Neural cell (in vitro differentiated cells): Measurements from ENCODE around the gene IQCM. TPM values are rescaled to one million over a fixed set of nuclear protein-coding genes. Genes with fewer than 3 reads are reported as not detected.

Experiments
- H2AFZ ChIP-seq: fragments of 200-600, 300-800 bp; sonication (generic), shearing (Covaris generic); 2 replicates; pipeline ENCODE4 v1.6.0; 2014; ENCODE audit warnings: low read depth, mild to moderate bottlenecking, antibody characterized with exemption, low read length, moderate library complexity
- H3F3A ChIP-seq: fragments of 200-600 bp; shearing (Covaris generic); 2 replicates; pipeline ENCODE4 v1.6.1; 2016; ENCODE audit warnings: mild to moderate bottlenecking, moderate library complexity, mixed read lengths, antibody characterized with exemption, low read length; ENCODE audit not compliant: insufficient read depth, poor library complexity, severe bottlenecking
- H3K27ac ChIP-seq: fragments of 200-600, 300-800 bp; sonication (generic), shearing (Covaris generic); 2 replicates; pipeline ENCODE4 v1.5.1; 2014; ENCODE audit warnings: mild to moderate bottlenecking, low read length, moderate library complexity
- H3K27me3 ChIP-seq: fragments of 300-800, 200-600 bp; sonication (generic), shearing (Covaris generic); 2 replicates; pipeline ENCODE4 v1.6.0; 2014; ENCODE audit warnings: mild to moderate bottlenecking, low read depth, low read length, moderate library complexity; ENCODE audit not compliant: insufficient read depth
- H3K36me3 ChIP-seq: fragments of 300-800, 200-600 bp; sonication (generic), shearing (Covaris generic); 2 replicates; pipeline ENCODE4 v1.5.1; 2014; ENCODE audit warnings: mild to moderate bottlenecking, antibody characterized with exemption, low read length, moderate library complexity; ENCODE audit not compliant: insufficient read depth
- H3K4me2 ChIP-seq: fragments of 300-800, 200-600 bp; sonication (generic), shearing (Covaris generic); 2 replicates; pipeline ENCODE4 v1.6.0; 2014; ENCODE audit warnings: mild to moderate bottlenecking, low read length
- H3K4me3 ChIP-seq: fragments of 300-800, 200-600 bp; sonication (generic), shearing (Covaris generic); 2 replicates; pipeline ENCODE4 v1.5.1; 2014; ENCODE audit warnings: mild to moderate bottlenecking, low read length, moderate library complexity
- H3K79me2 ChIP-seq: fragments of 200-600 bp; shearing (Covaris generic); replicated peaks from 2 replicates; pipeline ENCODE4 v1.6.0; 2014; ENCODE audit warnings: mild to moderate bottlenecking, low read length, moderate library complexity; ENCODE audit not compliant: insufficient read depth
- H3K9ac ChIP-seq: fragments of 300-800, 200-600 bp; sonication (generic), shearing (Covaris generic); 2 replicates; pipeline ENCODE4 v1.6.1; 2016; ENCODE audit warnings: mild to moderate bottlenecking, low read length, mixed read lengths
- H3K9me2 ChIP-seq: fragments of 200-600 bp; shearing (Covaris generic); 2 replicates; pipeline ENCODE4 v1.6.1; 2016; ENCODE audit warnings: mild to moderate bottlenecking, low read length, mixed read lengths; ENCODE audit not compliant: insufficient read depth
- H3K9me3 ChIP-seq: fragments of 200-600, 300-800 bp; sonication (generic), shearing (Covaris generic); 2 replicates; pipeline ENCODE4 v1.6.1; 2016; ENCODE audit warnings: mild to moderate bottlenecking, mixed run types, low read length, moderate library complexity, mixed read lengths
- H4K20me1 ChIP-seq: fragments of 200-600 bp; shearing (Covaris generic); 2 replicates; pipeline ENCODE4 v1.6.1; 2016; ENCODE audit warnings: mild to moderate bottlenecking, mixed run types; ENCODE audit not compliant: insufficient read depth
- EP300 ChIP-seq: fragments of 450-650 bp; conservative IDR thresholded peaks from 2 replicates; pipeline ENCODE4 v1.6.1; 2014; ENCODE audit warnings: antibody characterized with exemption, mild to moderate bottlenecking, moderate library complexity; ENCODE audit not compliant: poor library complexity, severe bottlenecking
- EZH2 ChIP-seq: fragments of 200-600, 300-800 bp; shearing (Covaris generic), sonication (generic); IDR thresholded peaks from 2 replicates; pipeline ENCODE4 v1.6.1; 2014; ENCODE audit warnings: antibody characterized with exemption, low read length, borderline replicate concordance, mild to moderate bottlenecking; ENCODE audit not compliant: insufficient read depth, poor library complexity, severe bottlenecking
- MXI1 ChIP-seq: fragments of 450-650 bp; conservative IDR thresholded peaks from 2 replicates; pipeline ENCODE4 v1.6.1; 2014; ENCODE audit warnings: antibody characterized with exemption, mild to moderate bottlenecking; ENCODE audit not compliant: poor library complexity, severe bottlenecking
- POLR2AphosphoS5 ChIP-seq: IDR thresholded peaks from 2 replicates; pipeline ENCODE4 v1.6.1; 2012
- RAD21 ChIP-seq: fragments of 450-650 bp; conservative IDR thresholded peaks from 2 replicates; pipeline ENCODE4 v1.6.1; 2014; ENCODE audit warnings: antibody characterized with exemption, mild to moderate bottlenecking, moderate library complexity
- SMC3 ChIP-seq: fragments of 450-650 bp; conservative IDR thresholded peaks from 2 replicates; pipeline ENCODE4 v1.6.1; 2014; ENCODE audit warnings: antibody characterized with exemption, mild to moderate bottlenecking, moderate library complexity; ENCODE audit not compliant: poor library complexity
- TAF1 ChIP-seq: IDR thresholded peaks from 2 replicates; pipeline ENCODE4 v1.6.1; 2012; ENCODE audit warnings: low read depth
- polyA plus RNA-seq: library from polyadenylated mRNA; depleted of rRNA; stranded (reverse); fragments of >200 nt; gene quantifications from 2 replicates; pipeline ENCODE4 v1.2.3, GENCODE V29; 2014
- TF ChIP-seq, protein P1 (sequence below): fragments of 450-650 bp; IDR thresholded peaks from 2 replicates; pipeline ENCODE4 v1.5.1; 2014; ENCODE audit warnings: antibody characterized with exemption, mild to moderate bottlenecking, moderate library complexity; ENCODE audit not compliant: poor library complexity, severe bottlenecking
- TF ChIP-seq, protein P2 (sequence below): IDR thresholded peaks from 2 replicates; pipeline ENCODE4 v1.6.1; 2012; ENCODE audit warnings: borderline replicate concordance

IQCM gene
- polyA plus RNA-seq, 1 donor from 2014 or later: not detected

DNA sequence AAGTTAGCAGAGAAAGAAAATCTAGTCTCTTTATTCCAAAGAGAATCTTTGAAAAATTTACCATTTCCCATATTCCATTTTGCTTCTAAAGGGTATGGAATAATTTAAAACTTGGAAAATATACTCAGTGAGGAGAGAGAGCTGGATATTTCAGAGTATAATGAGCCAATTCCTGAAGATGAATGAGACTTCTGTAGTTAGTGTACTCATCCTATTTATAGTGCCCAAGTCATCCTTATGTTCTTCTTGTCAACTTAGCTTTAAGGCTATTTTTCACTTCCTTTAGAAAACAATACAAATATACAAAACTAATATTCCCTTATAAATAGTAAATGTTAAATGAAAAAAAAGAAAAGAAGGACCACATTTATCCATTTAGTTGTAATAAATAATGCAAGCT is 302.6 kb downstream of the IQCM start:
- Histone ChIP-seq H3K36me3 (no peaks in the 10 kb centered on the region), H3K79me2 (no peaks in the 10 kb centered on the region), H3K9me3 (no peaks in the 10 kb centered on the region), H4K20me1 (no peaks in the 10 kb centered on the region), H3F3A (no peaks in the 10 kb centered on the region), H3K4me2 (no peak overlapping the region), H3K9me2 (no peaks in the 10 kb centered on the region), H3K9ac (no peak overlapping the region), H3K27ac (no peak overlapping the region), H3K4me3 (no peak overlapping the region), H3K27me3 (no peaks in the 10 kb centered on the region), H2AFZ (no peak overlapping the region)
- no peak for TF ChIP-seq POLR2AphosphoS5
- no peak for TF ChIP-seq EP300
- no peak for TF ChIP-seq RAD21
- TF ChIP-seq, protein P1, sequence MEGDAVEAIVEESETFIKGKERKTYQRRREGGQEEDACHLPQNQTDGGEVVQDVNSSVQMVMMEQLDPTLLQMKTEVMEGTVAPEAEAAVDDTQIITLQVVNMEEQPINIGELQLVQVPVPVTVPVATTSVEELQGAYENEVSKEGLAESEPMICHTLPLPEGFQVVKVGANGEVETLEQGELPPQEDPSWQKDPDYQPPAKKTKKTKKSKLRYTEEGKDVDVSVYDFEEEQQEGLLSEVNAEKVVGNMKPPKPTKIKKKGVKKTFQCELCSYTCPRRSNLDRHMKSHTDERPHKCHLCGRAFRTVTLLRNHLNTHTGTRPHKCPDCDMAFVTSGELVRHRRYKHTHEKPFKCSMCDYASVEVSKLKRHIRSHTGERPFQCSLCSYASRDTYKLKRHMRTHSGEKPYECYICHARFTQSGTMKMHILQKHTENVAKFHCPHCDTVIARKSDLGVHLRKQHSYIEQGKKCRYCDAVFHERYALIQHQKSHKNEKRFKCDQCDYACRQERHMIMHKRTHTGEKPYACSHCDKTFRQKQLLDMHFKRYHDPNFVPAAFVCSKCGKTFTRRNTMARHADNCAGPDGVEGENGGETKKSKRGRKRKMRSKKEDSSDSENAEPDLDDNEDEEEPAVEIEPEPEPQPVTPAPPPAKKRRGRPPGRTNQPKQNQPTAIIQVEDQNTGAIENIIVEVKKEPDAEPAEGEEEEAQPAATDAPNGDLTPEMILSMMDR: no peak
- TF ChIP-seq TAF1: no peak
- no peak for TF ChIP-seq SMC3
- TF ChIP-seq MXI1: no peak
- TF ChIP-seq, protein P2, sequence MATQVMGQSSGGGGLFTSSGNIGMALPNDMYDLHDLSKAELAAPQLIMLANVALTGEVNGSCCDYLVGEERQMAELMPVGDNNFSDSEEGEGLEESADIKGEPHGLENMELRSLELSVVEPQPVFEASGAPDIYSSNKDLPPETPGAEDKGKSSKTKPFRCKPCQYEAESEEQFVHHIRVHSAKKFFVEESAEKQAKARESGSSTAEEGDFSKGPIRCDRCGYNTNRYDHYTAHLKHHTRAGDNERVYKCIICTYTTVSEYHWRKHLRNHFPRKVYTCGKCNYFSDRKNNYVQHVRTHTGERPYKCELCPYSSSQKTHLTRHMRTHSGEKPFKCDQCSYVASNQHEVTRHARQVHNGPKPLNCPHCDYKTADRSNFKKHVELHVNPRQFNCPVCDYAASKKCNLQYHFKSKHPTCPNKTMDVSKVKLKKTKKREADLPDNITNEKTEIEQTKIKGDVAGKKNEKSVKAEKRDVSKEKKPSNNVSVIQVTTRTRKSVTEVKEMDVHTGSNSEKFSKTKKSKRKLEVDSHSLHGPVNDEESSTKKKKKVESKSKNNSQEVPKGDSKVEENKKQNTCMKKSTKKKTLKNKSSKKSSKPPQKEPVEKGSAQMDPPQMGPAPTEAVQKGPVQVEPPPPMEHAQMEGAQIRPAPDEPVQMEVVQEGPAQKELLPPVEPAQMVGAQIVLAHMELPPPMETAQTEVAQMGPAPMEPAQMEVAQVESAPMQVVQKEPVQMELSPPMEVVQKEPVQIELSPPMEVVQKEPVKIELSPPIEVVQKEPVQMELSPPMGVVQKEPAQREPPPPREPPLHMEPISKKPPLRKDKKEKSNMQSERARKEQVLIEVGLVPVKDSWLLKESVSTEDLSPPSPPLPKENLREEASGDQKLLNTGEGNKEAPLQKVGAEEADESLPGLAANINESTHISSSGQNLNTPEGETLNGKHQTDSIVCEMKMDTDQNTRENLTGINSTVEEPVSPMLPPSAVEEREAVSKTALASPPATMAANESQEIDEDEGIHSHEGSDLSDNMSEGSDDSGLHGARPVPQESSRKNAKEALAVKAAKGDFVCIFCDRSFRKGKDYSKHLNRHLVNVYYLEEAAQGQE: no peak
- TF ChIP-seq EZH2: no peak

DNA sequence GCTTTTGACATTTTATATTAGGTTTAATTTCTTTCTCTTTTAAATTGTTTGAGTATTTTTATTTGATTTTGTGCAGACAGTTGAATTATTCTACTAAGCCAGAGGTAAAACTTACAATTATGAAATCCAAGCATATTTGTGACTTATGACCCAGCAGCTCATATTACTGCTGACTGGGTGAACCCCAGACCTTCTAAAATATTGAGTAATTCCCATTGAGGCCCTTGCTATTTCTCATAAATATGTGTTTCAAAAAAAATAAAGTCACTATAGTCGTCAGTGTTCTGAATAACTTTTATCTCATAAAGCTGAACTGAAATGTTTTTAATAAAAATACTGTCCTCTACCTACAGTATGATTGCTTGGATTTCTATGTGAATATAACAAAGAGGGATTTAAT is 303.1 kb downstream of the IQCM start:
- H4K20me1 ChIP-seq: no peaks in the 10 kb centered on the region
- H3K27me3 ChIP-seq: no peaks in the 10 kb centered on the region
- no peak overlapping the region for H3K9ac ChIP-seq
- no peaks in the 10 kb centered on the region for H3F3A ChIP-seq
- no peaks in the 10 kb centered on the region for H3K9me2 ChIP-seq
- H3K27ac ChIP-seq: no peak overlapping the region
- TF ChIP-seq POLR2AphosphoS5 (no peak), EP300 (no peak), SMC3 (no peak), MXI1 (no peak), TAF1 (no peak), RAD21 (no peak), EZH2 (no peak)
- TF ChIP-seq, protein P2: no peak
- TF ChIP-seq, protein P1: no peak
- H3K4me3 ChIP-seq: no peak overlapping the region
- H2AFZ ChIP-seq: no peak overlapping the region
- H3K4me2 ChIP-seq: no peak overlapping the region
- H3K9me3 ChIP-seq: no peaks in the 10 kb centered on the region
- no peaks in the 10 kb centered on the region for H3K36me3 ChIP-seq
- no peaks in the 10 kb centered on the region for H3K79me2 ChIP-seq
